ENCODE results near the gene EPHA8. TPM values are rescaled to one million over a fixed set of nuclear protein-coding genes. Genes with fewer than 3 reads are reported as not detected.

EPHA8 gene
- total and polyA plus RNA-seq, 2 donors: not detected

DNA sequence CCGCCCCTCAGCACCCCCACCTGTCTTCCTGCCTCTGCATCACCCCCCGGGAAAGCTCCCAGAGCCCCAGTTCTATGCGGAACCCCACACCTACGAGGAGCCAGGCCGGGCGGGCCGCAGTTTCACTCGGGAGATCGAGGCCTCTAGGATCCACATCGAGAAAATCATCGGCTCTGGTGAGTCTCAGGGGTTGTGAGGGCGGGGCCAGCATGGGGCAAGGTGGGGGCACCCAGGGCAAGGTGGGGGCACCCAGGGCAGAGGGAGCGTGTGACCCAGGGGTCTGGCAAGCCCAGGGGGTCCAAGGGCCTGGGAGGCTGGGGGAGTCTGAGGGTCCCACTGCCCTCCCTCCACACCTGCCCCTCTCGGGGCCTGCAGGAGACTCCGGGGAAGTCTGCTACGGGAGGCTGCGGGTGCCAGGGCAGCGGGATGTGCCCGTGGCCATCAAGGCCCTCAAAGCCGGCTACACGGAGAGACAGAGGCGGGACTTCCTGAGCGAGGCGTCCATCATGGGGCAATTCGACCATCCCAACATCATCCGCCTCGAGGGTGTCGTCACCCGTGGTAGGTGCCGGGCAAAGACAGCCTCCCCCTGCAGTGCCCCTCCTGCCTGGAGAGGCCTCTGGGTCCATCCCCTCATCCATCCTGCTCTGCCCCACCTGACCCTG lies 34.1 kb downstream of the EPHA8 start:
- no peak for DNase-seq (ENCODE audit: extremely low spot score)
- WGBS: 75% methylated on average over 30 of the region's 30 CpGs
- Histone ChIP-seq H3K4me1 (ENCODE audit: insufficient read depth) (no peaks in the 10 kb centered on the region), H3K36me3 (ENCODE audit: insufficient read depth) (no peaks in the 10 kb centered on the region), H3K4me3 (ENCODE audit: low read depth, low read length) (no peak overlapping the region), H3K27ac (ENCODE audit: low read depth) (no peak overlapping the region)

DNA sequence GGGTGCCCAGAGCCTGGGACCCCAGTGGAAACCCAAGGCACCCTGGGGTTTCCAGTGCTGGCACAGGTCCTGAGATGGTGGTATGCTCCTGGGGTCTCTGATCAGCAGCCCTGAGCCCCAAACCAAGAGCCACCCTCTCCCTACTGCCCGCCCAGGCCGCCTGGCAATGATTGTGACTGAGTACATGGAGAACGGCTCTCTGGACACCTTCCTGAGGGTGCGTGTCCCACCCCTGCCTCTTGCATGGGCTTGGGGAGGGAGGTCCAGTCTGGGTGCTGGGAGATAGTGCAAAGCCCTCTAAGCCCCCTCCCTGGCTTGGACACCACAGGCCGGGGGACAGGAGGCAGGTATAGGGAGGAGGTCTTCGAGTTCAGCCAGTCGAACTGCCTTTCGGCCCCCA lies 34.7 kb downstream of the EPHA8 start:
- WGBS: 75% methylated on average over 8 of the region's 8 CpGs

GRCh38 chr1:22598736-22599135 lies 35.4 kb downstream of the EPHA8 start:
- WGBS: 75% methylated on average over 24 of the region's 24 CpGs
- H3K36me3 ChIP-seq (ENCODE audit: insufficient read depth): no peaks in the 10 kb centered on the region
- no peak overlapping the region for H3K27ac ChIP-seq (ENCODE audit: low read depth)
- no peak for DNase-seq (ENCODE audit: extremely low spot score)
- H3K4me3 ChIP-seq (ENCODE audit: low read depth, low read length): no peak overlapping the region
- H3K4me1 ChIP-seq (ENCODE audit: insufficient read depth): no peaks in the 10 kb centered on the region

More for the DNA sequence above, 34.7 kb downstream of the EPHA8 start:
- no peak overlapping the region for H3K4me3 ChIP-seq (ENCODE audit: low read depth, low read length)
- DNase-seq (ENCODE audit: extremely low spot score): no peak
- H3K4me1 ChIP-seq (ENCODE audit: insufficient read depth): no peaks in the 10 kb centered on the region
- no peak overlapping the region for H3K27ac ChIP-seq (ENCODE audit: low read depth)
- H3K36me3 ChIP-seq (ENCODE audit: insufficient read depth): no peaks in the 10 kb centered on the region

GRCh38 chr1:22600071-22600816 lies 37.0 kb downstream of the EPHA8 start:
- 55% methylated on average over 22 of the region's 22 CpGs for WGBS
- DNase-seq (ENCODE audit: extremely low spot score): no peak
- H3K27ac ChIP-seq (ENCODE audit: low read depth): no peak overlapping the region
- no peaks in the 10 kb centered on the region for H3K4me1 ChIP-seq (ENCODE audit: insufficient read depth)
- no peaks in the 10 kb centered on the region for H3K36me3 ChIP-seq (ENCODE audit: insufficient read depth)
- no peak overlapping the region for H3K4me3 ChIP-seq (ENCODE audit: low read depth, low read length)

- H3K4me3 ChIP-seq (ENCODE audit: low read depth, low read length): no peak overlapping the region
- H3K4me1 ChIP-seq (ENCODE audit: insufficient read depth): no peaks in the 10 kb centered on the region
- WGBS: 84% methylated on average over 39 of the region's 39 CpGs
- H3K36me3 ChIP-seq (ENCODE audit: insufficient read depth): no peaks in the 10 kb centered on the region
- H3K27ac ChIP-seq (ENCODE audit: low read depth): no peak overlapping the region
- no peak for DNase-seq (ENCODE audit: extremely low spot score)
Measured at GRCh38 chr1:22600817-22601605, 37.7 kb downstream of the EPHA8 start.

DNA sequence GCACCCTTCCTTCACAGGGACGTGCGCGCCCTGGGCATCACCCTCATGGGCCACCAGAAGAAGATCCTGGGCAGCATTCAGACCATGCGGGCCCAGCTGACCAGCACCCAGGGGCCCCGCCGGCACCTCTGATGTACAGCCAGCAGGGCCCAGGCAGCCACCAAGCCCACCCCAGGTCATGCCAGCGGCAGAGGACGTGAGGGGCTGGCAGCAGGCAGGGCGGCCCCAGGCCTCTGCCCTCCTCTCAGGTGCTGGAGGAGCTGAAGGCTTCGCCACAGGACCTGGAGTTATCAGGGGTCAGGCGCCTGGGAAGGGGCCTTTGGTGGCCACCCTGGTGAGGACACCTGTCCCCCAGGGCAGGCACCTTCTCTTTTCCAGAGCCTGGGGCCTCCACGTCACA lies 38.3 kb downstream of the EPHA8 start:
- DNase-seq (ENCODE audit: extremely low spot score): no peak
- Histone ChIP-seq H3K36me3 (ENCODE audit: insufficient read depth) (no peaks in the 10 kb centered on the region), H3K4me3 (ENCODE audit: low read depth, low read length) (no peak overlapping the region), H3K27ac (ENCODE audit: low read depth) (no peak overlapping the region), H3K4me1 (ENCODE audit: insufficient read depth) (no peaks in the 10 kb centered on the region)
- WGBS: 87% methylated on average over 12 of the region's 12 CpGs

GRCh38 chr1:22602060-22602740 lies 38.9 kb downstream of the EPHA8 start:
- WGBS: 82% methylated on average over 18 of the region's 18 CpGs
- no peaks in the 10 kb centered on the region for H3K36me3 ChIP-seq (ENCODE audit: insufficient read depth)
- no peak for DNase-seq (ENCODE audit: extremely low spot score)
- H3K4me3 ChIP-seq (ENCODE audit: low read depth, low read length): no peak overlapping the region
- H3K4me1 ChIP-seq (ENCODE audit: insufficient read depth): no peaks in the 10 kb centered on the region
- H3K27ac ChIP-seq (ENCODE audit: low read depth): no peak overlapping the region

GRCh38 chr1:22606161-22606560 lies 42.9 kb downstream of the EPHA8 start:
- WGBS: 57% methylated on average over 4 of the region's 4 CpGs
- H3K4me3 ChIP-seq (ENCODE audit: low read depth, low read length): no peak overlapping the region
- no peaks in the 10 kb centered on the region for H3K36me3 ChIP-seq (ENCODE audit: insufficient read depth)
- no peaks in the 10 kb centered on the region for H3K4me1 ChIP-seq (ENCODE audit: insufficient read depth)
- no peak for DNase-seq (ENCODE audit: extremely low spot score)
- no peak overlapping the region for H3K27ac ChIP-seq (ENCODE audit: low read depth)

DNA sequence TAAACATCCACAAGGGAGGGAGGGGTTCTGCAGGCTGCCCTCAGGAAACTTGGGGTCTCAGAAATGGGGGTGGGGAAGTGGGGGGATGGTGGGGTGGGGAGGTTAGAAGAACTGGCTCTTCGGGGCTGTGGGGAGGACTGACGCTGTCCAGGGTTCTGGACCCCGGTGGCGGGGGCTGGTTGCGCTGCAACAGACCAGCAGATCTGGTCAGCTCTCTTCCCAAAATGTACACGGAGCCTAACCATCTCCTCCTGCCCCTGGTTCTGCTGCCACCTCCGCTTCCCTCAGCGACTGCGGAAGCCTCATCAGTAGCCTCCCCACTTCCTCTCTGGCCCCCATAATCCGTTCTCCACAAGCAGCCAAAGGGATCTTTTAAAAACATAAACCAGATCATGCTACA lies 43.9 kb downstream of the EPHA8 start:
- no peaks in the 10 kb centered on the region for H3K36me3 ChIP-seq (ENCODE audit: insufficient read depth)
- no peaks in the 10 kb centered on the region for H3K4me1 ChIP-seq (ENCODE audit: insufficient read depth)
- DNase-seq (ENCODE audit: extremely low spot score): no peak
- no peak overlapping the region for H3K27ac ChIP-seq (ENCODE audit: low read depth)
- no peak overlapping the region for H3K4me3 ChIP-seq (ENCODE audit: low read depth, low read length)
- 5% methylated on average over 10 of the region's 10 CpGs for WGBS

GRCh38 chr1:22608361-22608760 lies 45.1 kb downstream of the EPHA8 start:
- no peaks in the 10 kb centered on the region for H3K36me3 ChIP-seq (ENCODE audit: insufficient read depth)
- no peak for DNase-seq (ENCODE audit: extremely low spot score)
- H3K4me3 ChIP-seq (ENCODE audit: low read depth, low read length): no peak overlapping the region
- no peak overlapping the region for H3K27ac ChIP-seq (ENCODE audit: low read depth)
- WGBS: 58% methylated on average over 3 of the region's 3 CpGs
- no peaks in the 10 kb centered on the region for H3K4me1 ChIP-seq (ENCODE audit: insufficient read depth)

DNA sequence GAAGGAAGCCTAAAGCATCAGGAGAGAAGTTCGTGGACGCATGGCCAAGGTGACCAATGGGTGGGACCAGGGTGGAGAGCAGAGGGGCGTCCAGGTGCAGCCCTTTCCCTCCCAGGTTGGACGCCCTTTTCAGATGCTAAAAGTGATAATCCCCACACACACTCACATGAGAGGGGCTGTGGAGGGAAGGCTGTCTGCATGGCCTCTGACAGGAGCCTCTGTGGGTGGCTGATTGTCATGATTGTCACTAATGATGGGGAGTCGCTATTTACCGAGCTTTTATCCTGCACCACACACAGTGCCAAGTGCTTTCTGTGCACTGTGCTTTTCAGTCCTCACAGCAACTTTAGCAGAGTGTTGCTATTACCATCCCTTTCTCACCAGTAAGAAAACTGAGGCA lies 46.0 kb downstream of the EPHA8 start:
- Histone ChIP-seq H3K4me3 (ENCODE audit: low read depth, low read length) (no peak overlapping the region), H3K36me3 (ENCODE audit: insufficient read depth) (no peaks in the 10 kb centered on the region)
- 17% methylated on average over 6 of the region's 6 CpGs for WGBS

GRCh38 chr1:22611530-22611947 lies 48.2 kb downstream of the EPHA8 start:
- Histone ChIP-seq H3K36me3 (ENCODE audit: insufficient read depth) (no peaks in the 10 kb centered on the region), H3K4me1 (ENCODE audit: insufficient read depth) (no peaks in the 10 kb centered on the region), H3K27ac (ENCODE audit: low read depth) (no peak overlapping the region), H3K4me3 (ENCODE audit: low read depth, low read length) (no peak overlapping the region)
- 20% methylated on average over 7 of the region's 7 CpGs for WGBS
- peak; percentile 26 for DNase-seq (ENCODE audit: extremely low spot score)

More for the DNA sequence above, 46.0 kb downstream of the EPHA8 start:
- H3K4me1 ChIP-seq (ENCODE audit: insufficient read depth): no peaks in the 10 kb centered on the region
- no peak for DNase-seq (ENCODE audit: extremely low spot score)
- H3K27ac ChIP-seq (ENCODE audit: low read depth): no peak overlapping the region

All from urinary bladder (tissue), 4 donors.